MM.1S (cell line): Measurements from ENCODE around the gene SYNDIG1.

Experiments used
- CTCF ChIP-seq: fragments of 300-600 bp; sonication (generic); IDR thresholded peaks from 2 replicates; pipeline ENCODE4 v1.5.1; 2016; ENCODE audit warnings: antibody characterized with exemption, low read length, mixed read lengths
- EZH2phosphoT487 ChIP-seq: fragments of 300-600 bp; sonication (generic); IDR thresholded peaks from 2 replicates; pipeline ENCODE4 v1.6.1; 2018; ENCODE audit warnings: antibody characterized with exemption, low read length

DNA sequence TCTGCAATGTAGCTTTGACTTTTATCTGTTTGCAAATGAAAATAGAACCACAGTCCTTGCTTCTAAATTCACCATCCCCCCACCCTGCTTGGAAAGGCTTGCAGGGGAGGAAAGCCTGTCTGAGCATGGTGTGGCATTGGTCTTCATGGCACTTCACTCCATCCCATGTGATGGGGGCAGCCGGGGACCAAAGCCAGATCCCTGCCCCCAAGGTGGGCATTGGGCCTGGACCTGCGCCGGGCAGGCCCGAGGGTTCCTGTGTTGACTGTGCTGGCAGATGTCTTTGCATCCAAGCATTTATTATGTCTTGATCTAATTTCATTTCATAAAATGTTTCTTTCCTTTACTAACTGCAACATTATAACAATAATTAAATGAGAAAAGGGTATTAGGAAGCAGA lies 120.0 kb downstream of the SYNDIG1 start:
- TF ChIP-seq CTCF (no peak), EZH2phosphoT487 (no peak)
